Mesendoderm (in vitro differentiated cells): ENCODE data around the gene DLG2.

Experiments
- DNase-seq: peaks from one replicate; pipeline ENCODE4 v3.0.0; 2013
- H2AK5ac ChIP-seq: 2 replicates; pipeline ENCODE4 v1.6.1; 2013; ENCODE audit warnings: low read length, inconsistent platforms
- H2BK120ac ChIP-seq: 2 replicates; pipeline ENCODE4 v1.6.1; 2013; ENCODE audit warnings: low read depth, mild to moderate bottlenecking, low read length, moderate library complexity, mixed read lengths
- H2BK15ac ChIP-seq: replicated peaks from 2 replicates; pipeline ENCODE4 v1.6.1; 2013; ENCODE audit warnings: low read depth, mild to moderate bottlenecking, moderate library complexity
- H2BK5ac ChIP-seq: 2 replicates; pipeline ENCODE4 v1.6.1; 2013; ENCODE audit warnings: low read length, inconsistent platforms
- H3K18ac ChIP-seq: 2 replicates; pipeline ENCODE4 v1.6.1; 2013; ENCODE audit warnings: mild to moderate bottlenecking, low read length, mixed read lengths
- H3K23ac ChIP-seq: one replicate; pipeline ENCODE4 v1.6.1; 2013; ENCODE audit warnings: low read length
- H3K27ac ChIP-seq: 2 replicates; pipeline ENCODE4 v1.5.1; 2013; ENCODE audit warnings: low read depth, mild to moderate bottlenecking, inconsistent platforms, low read length, moderate library complexity
- H3K27me3 ChIP-seq: 2 replicates; pipeline ENCODE4 v1.6.1; 2013; ENCODE audit warnings: low read length, control low read depth, mild to moderate bottlenecking, inconsistent platforms; ENCODE audit not compliant: insufficient read depth, poor library complexity
- H3K36me3 ChIP-seq: 2 replicates; pipeline ENCODE4 v1.6.1; 2013; ENCODE audit warnings: low read length, inconsistent platforms; ENCODE audit not compliant: control insufficient read depth, insufficient read depth
- H3K4ac ChIP-seq: one replicate; pipeline ENCODE4 v1.6.1; 2013; ENCODE audit warnings: low read depth, mild to moderate bottlenecking, low read length, moderate library complexity
- H3K4me1 ChIP-seq: 2 replicates; pipeline ENCODE4 v1.6.1; 2013; ENCODE audit warnings: low read depth, low read length, inconsistent platforms; ENCODE audit not compliant: control insufficient read depth
- H3K4me2 ChIP-seq: 2 replicates; pipeline ENCODE4 v1.6.1; 2013; ENCODE audit warnings: low read length
- H3K4me3 ChIP-seq: 2 replicates; pipeline ENCODE4 v1.5.1; 2013; ENCODE audit warnings: mild to moderate bottlenecking, low read length
- H3K56ac ChIP-seq: one replicate; pipeline ENCODE4 v1.6.1; 2013; ENCODE audit warnings: low read length
- H3K79me1 ChIP-seq: 2 replicates; pipeline ENCODE4 v1.6.1; 2013; ENCODE audit warnings: low read length, inconsistent platforms
- H3K79me2 ChIP-seq: 2 replicates; pipeline ENCODE4 v1.6.1; 2013; ENCODE audit warnings: mild to moderate bottlenecking, low read length; ENCODE audit not compliant: control insufficient read depth, insufficient read depth
- H3K9ac ChIP-seq: 2 replicates; pipeline ENCODE4 v1.6.1; 2013; ENCODE audit warnings: low read length, inconsistent platforms
- H4K5ac ChIP-seq: one replicate; pipeline ENCODE4 v1.6.1; 2013; ENCODE audit warnings: low read length
- H4K8ac ChIP-seq: one replicate; pipeline ENCODE4 v1.6.1; 2013; ENCODE audit warnings: low read depth, mild to moderate bottlenecking, control low read depth, low read length, moderate library complexity
- WGBS: extraction: QIAGEN DNeasy Blood & Tissue Kit; methylation state at CpG from one replicate; pipeline ENCODE4 v1.1.7; 2013; ENCODE audit warnings: low lambda C conversion rate, missing lambda C conversion rate; ENCODE audit not compliant: insufficient coverage; ENCODE audit errors: extremely low coverage; 5-methylcytosine and 5-hydroxymethylcytosine counted together

DLG2 gene

DNA sequence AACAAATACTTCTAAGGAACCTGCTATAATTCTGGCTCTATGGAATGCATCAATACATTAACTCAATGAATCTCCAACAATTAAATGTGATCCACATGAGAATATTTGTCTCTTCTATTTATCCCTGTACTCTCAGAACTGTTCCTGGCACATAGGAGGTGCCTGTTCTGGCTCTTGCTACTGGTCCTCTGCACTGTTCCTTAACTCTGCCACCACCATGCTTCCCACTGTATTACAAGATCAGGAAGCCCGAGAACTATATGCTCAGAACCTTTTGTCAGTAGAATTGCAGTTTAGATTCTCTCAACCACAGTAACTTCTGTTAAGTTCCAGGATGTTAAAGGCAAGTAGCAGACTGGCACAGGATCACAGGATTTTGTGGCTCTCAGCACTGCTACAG is 1964.7 kb downstream of the DLG2 start:
- H2BK120ac ChIP-seq, result peak overlapping the region; percentile 29
- H3K36me3 ChIP-seq, result no peaks in the 10 kb centered on the region
- peak overlapping the region; percentile 2 for H3K56ac ChIP-seq
- H3K23ac ChIP-seq, result no peak overlapping the region
- H3K4me2 ChIP-seq, result no peak overlapping the region
- no CpG with 5 or more reads among the region's 1 CpG for WGBS
- no peaks in the 10 kb centered on the region for H3K27me3 ChIP-seq
- H2AK5ac ChIP-seq, result no peak overlapping the region
- no peak overlapping the region for H4K8ac ChIP-seq
- no peak overlapping the region for H3K27ac ChIP-seq
- H4K5ac ChIP-seq, result no peak overlapping the region
- peaks cover 7% of the 10 kb centered on the region for H3K4me1 ChIP-seq
- no peak overlapping the region for H3K9ac ChIP-seq
- peaks cover 2% of the 10 kb centered on the region for H3K79me1 ChIP-seq
- no peak overlapping the region for H3K4me3 ChIP-seq
- peak overlapping the region; percentile 69 for H3K18ac ChIP-seq
- H2BK15ac ChIP-seq, result no peak overlapping the region
- peak overlapping the region; percentile 37 for H3K4ac ChIP-seq
- H2BK5ac ChIP-seq, result peak overlapping the region; percentile 36
- H3K79me2 ChIP-seq, result no peaks in the 10 kb centered on the region
- DNase-seq, result no peak

DNA sequence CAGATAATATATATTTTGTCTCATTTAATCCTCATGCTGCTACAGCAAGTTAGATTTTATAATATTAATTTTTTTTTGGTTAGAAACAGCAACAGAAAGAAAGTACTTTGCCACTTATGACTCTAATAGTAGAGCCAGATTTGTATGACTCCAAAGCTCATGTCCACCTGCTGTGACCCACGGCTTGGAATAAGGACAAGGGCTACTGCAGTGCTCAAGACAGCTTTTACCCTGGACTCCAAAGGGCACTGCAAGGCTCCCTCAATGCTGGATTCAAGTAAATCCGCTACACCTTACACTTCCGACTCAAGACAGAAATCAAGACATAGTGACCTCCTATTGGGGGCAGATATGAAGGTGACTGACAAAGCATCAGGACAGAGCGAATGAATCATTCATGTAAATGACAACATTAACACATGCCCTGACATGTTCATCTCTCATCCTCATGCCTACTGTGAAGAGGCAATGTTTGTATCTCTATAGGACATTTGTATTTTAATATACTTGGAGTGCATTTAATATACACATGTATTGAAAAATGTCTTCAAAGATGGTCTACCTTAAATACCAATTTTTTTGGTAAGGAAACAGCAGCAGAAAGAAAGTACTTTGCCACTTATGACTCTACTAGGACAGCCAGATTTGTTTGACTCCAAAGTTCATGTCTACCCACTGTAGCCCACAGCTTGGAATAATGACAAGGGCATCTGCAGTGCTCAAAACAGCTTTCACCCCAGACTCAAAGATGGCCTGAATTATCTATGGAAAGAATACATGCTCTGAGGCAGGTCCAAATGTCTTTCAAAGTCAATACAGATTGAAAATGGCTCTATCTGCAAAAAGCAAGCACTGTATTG is 1965.4 kb downstream of the DLG2 start:
- Histone ChIP-seq H3K4me1 (peaks cover 7% of the 10 kb centered on the region), H3K18ac (no peak overlapping the region), H3K56ac (peak overlapping the region; percentile 3), H2BK5ac (no peak overlapping the region), H3K4me2 (no peak overlapping the region), H3K79me1 (peaks cover 2% of the 10 kb centered on the region), H3K79me2 (no peaks in the 10 kb centered on the region), H3K27ac (no peak overlapping the region), H4K5ac (no peak overlapping the region), H3K4me3 (no peak overlapping the region), H3K23ac (no peak overlapping the region), H3K9ac (no peak overlapping the region), H2AK5ac (no peak overlapping the region), H2BK120ac (no peak overlapping the region), H3K36me3 (no peaks in the 10 kb centered on the region), H4K8ac (no peak overlapping the region), H3K27me3 (no peaks in the 10 kb centered on the region), H3K4ac (peak overlapping the region; percentile 71), H2BK15ac (no peak overlapping the region)
- DNase-seq, result no peak
- WGBS, result no CpG with 5 or more reads among the region's 4 CpGs

DNA sequence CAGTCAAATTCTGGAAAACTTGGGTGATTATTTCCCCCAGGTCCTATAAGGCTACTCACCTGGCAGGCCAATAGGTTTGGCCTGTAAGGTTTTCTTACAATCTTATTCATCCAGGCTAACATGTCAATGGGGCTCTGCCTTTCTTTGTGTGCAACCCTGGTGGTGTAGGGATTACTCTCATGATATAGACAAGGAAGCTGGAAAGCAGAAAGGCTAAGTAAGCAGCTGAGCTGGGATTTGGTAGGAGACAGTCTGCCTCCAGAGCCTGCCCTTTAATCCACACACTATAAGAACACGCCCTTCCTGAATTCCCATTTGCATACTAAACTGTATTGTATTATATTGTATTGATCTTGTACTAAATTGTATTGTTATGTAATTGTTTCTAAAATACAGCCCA is 1967.7 kb downstream of the DLG2 start:
- Histone ChIP-seq H2BK15ac (peak overlapping the region; percentile 85), H4K8ac (no peak overlapping the region), H3K4me1 (peaks cover 4% of the 10 kb centered on the region), H3K23ac (no peak overlapping the region), H3K36me3 (no peaks in the 10 kb centered on the region), H4K5ac (no peak overlapping the region), H2AK5ac (no peak overlapping the region), H3K56ac (no peak overlapping the region), H3K9ac (no peak overlapping the region), H2BK120ac (no peak overlapping the region), H3K27me3 (no peaks in the 10 kb centered on the region), H3K27ac (no peak overlapping the region), H3K4ac (no peak overlapping the region), H3K79me1 (peaks cover 2% of the 10 kb centered on the region), H3K4me3 (no peak overlapping the region), H3K18ac (no peak overlapping the region), H2BK5ac (no peak overlapping the region), H3K79me2 (no peaks in the 10 kb centered on the region), H3K4me2 (no peak overlapping the region)
- no peak for DNase-seq
- WGBS, result no CpG with 5 or more reads among the region's 1 CpG

DNA sequence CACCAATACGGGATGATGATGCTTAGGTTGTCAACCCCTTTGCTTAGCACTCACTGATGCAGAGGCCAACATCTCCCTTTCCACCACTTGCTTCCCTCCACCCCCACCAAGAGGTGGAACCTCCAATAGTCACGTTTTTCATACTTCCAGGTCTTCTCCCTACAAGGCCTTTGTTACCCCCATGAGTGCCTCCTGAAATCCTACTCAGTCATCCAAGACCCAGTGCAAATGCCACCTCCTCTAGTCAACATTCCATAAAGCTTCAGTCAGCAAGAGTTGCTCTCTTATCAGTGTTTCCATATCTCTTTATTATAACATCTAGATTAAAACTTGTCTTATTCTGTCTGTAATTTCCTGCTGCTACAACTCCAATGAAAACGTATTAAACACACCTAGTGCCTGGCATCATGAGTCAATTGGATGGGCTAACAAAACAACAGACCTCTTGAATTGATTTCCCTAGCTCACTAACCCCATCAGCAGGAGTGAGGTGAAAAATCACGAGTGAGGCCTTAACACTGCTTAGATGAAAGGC is 1970.3 kb downstream of the DLG2 start:
- Histone ChIP-seq H3K23ac (no peak overlapping the region), H3K4me3 (no peak overlapping the region), H3K79me2 (no peaks in the 10 kb centered on the region), H3K4me1 (peaks cover 3% of the 10 kb centered on the region), H3K27ac (no peak overlapping the region), H4K8ac (no peak overlapping the region), H3K79me1 (peaks cover 2% of the 10 kb centered on the region), H3K4ac (no peak overlapping the region), H3K27me3 (no peaks in the 10 kb centered on the region), H2AK5ac (no peak overlapping the region), H3K18ac (no peak overlapping the region), H3K4me2 (no peak overlapping the region), H3K56ac (no peak overlapping the region), H2BK120ac (no peak overlapping the region), H2BK5ac (no peak overlapping the region), H2BK15ac (no peak overlapping the region), H4K5ac (no peak overlapping the region), H3K9ac (no peak overlapping the region), H3K36me3 (no peaks in the 10 kb centered on the region)
- DNase-seq, result peak; percentile 67
- no CpG with 5 or more reads among the region's 4 CpGs for WGBS

DNA sequence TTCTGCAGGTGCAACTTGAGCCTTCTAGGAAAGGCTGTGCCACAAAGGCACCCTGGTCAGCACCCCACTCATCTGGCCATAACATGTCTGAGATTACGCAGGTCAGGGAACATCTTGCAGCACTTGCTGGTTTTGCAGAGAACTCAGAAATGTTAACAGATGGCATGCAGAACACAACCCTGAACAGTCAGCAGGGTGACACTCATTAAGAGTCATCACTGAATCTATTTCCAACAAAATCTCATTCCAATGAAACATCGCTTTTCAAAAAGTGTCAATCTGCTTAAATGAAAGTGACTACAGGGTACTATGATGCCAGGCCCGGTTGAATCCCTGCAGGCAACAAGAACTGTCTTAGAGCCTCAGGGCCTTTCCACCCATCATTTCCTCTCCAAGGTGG is 1971.2 kb downstream of the DLG2 start:
- Histone ChIP-seq H3K4me3 (no peak overlapping the region), H2AK5ac (no peak overlapping the region), H3K27ac (no peak overlapping the region)

More for the DNA sequence above, 1971.2 kb downstream of the DLG2 start:
- no peak overlapping the region for H2BK5ac ChIP-seq
- no peaks in the 10 kb centered on the region for H3K27me3 ChIP-seq
- no peak overlapping the region for H2BK15ac ChIP-seq
- H3K18ac ChIP-seq, result no peak overlapping the region
- H3K56ac ChIP-seq, result no peak overlapping the region
- WGBS, result no CpG with 5 or more reads among the region's 3 CpGs
- H3K36me3 ChIP-seq, result no peaks in the 10 kb centered on the region
- DNase-seq, result no peak
- no peaks in the 10 kb centered on the region for H3K4me1 ChIP-seq
- H3K4ac ChIP-seq, result no peak overlapping the region
- H3K4me2 ChIP-seq, result no peak overlapping the region
- no peak overlapping the region for H4K5ac ChIP-seq
- no peak overlapping the region for H4K8ac ChIP-seq
- no peaks in the 10 kb centered on the region for H3K79me2 ChIP-seq
- no peaks in the 10 kb centered on the region for H3K79me1 ChIP-seq
- H2BK120ac ChIP-seq, result no peak overlapping the region
- H3K9ac ChIP-seq, result no peak overlapping the region
- no peak overlapping the region for H3K23ac ChIP-seq
